ENCODE measurements around the gene NFATC4. TPM values are rescaled to one million over a fixed set of nuclear protein-coding genes. Genes with fewer than 3 reads are reported as not detected.

The NFATC4 gene
- total and polyA plus RNA-seq, 2 of the 4 experiments (the other 2 are of a cell fraction) = 15.6 to 35.8 TPM

DNA sequence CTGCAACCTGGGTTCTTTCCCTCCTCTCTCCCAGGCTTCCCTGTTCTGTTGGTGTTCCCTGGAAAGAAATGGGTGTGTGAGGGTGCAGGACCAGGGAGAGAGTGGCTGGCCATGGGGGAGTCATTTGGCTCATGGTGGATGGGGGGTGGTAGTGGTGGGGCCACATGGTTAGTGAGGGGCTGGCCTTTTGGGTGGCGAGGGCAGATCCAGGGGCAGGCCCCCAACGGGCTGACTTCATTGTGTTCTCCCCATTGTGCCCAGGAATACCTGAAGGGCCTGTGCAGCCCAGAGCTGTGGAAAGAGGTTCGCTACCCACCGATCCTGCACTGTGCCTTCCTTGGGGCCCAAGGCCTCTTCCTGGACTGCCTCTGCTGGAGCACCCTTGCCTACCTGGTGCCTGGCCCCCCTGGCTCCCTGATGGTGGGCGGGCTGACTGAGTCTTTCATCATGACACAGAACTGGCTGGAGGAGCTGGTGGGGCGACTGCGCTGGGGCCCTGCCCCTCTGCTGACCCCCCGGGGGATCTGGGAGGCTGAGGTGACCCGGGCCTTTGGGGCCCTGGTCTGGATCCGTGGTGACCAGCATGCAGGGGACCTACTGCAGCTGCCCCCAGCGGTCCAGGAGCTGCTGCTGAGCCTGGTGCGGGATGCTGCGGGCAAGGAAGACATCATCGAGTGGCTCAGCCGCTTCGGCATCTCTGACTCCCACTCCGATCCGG lies 39.8 kb downstream of the NFATC4 start:
- no peak for ATAC-seq (ENCODE audit: low read depth)
- no peak overlapping the region for H2BK120ac ChIP-seq (ENCODE audit: low read depth, low read length)
- in situ Hi-C loops (cut with MboI; ENCODE audit: low sequenced_read_pairs) = no loop called here
- WGBS, 2 experiments (ENCODE audit: extremely low coverage in 2 of 2, insufficient read length in 1 of 2) = 90% methylated on average over 8 of the region's 18 CpGs; no CpG with 5 or more reads in 1 of the 2 experiments
- H3K4ac ChIP-seq (ENCODE audit: low read depth, low read length) = no peak overlapping the region
- H4K8ac ChIP-seq (ENCODE audit: low read depth in 2 of 2, low read length in 2 of 2) = no peak overlapping the region
- intact Hi-C loops (cut with micrococcal nuclease) = no loop called here
- no peak overlapping the region for H3K27ac ChIP-seq (ENCODE audit: insufficient read depth, low read length)
- no peaks in the 10 kb centered on the region for H3K27me3 ChIP-seq (ENCODE audit: control insufficient read depth, insufficient read depth, low read length)
- H3K4me2 ChIP-seq (ENCODE audit: low read depth, low read length) = no peak overlapping the region
- no peak overlapping the region for H2AK9ac ChIP-seq (replicated peaks; ENCODE audit: low read depth, low read length, poor library complexity)
- H3K18ac ChIP-seq (ENCODE audit: low read depth, low read length) = no peak overlapping the region
- no peak overlapping the region for H3K4me3 ChIP-seq (ENCODE audit: insufficient read depth, low read depth, low read length)
- TF ChIP-seq MXI1 (IDR thresholded peaks at IDR 0.05; ENCODE audit: borderline replicate concordance, low read depth, low read length) (no peak), FOS (IDR thresholded peaks at IDR 0.05; ENCODE audit: low read depth, low read length) (no peak), RAD21 (IDR thresholded peaks at IDR 0.05; ENCODE audit: low read length) (no peak), CHD1 (IDR thresholded peaks at IDR 0.05; ENCODE audit: low read depth, low read length) (no peak), MAZ (IDR thresholded peaks at IDR 0.05; ENCODE audit: borderline replicate concordance, low read depth, low read length) (no peak)
- TF ChIP-seq, protein P1, sequence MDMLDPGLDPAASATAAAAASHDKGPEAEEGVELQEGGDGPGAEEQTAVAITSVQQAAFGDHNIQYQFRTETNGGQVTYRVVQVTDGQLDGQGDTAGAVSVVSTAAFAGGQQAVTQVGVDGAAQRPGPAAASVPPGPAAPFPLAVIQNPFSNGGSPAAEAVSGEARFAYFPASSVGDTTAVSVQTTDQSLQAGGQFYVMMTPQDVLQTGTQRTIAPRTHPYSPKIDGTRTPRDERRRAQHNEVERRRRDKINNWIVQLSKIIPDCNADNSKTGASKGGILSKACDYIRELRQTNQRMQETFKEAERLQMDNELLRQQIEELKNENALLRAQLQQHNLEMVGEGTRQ (IDR thresholded peaks at IDR 0.05; ENCODE audit: low read depth, low read length) = no peak
- H2AFZ ChIP-seq (replicated peaks; ENCODE audit: low read length, poor library complexity) = no peak overlapping the region
- H3K9ac ChIP-seq (ENCODE audit: low read depth, low read length) = no peak overlapping the region
- H4K91ac ChIP-seq (ENCODE audit: insufficient read depth, low read depth, low read length) = no peak overlapping the region
- no peak overlapping the region for H2BK5ac ChIP-seq (ENCODE audit: low read depth, low read length, poor library complexity, severe bottlenecking)
- H4K20me1 ChIP-seq (ENCODE audit: insufficient read depth, low read length) = 0 out of 2 replicates have a peak, but pooled peaks cover 3% of the 10 kb centered on the region
- H4K5ac ChIP-seq (ENCODE audit: low read depth, low read length) = no peak overlapping the region
- H3K56ac ChIP-seq (ENCODE audit: extremely low read depth, insufficient read depth, low read length) = no peak overlapping the region
- peaks cover 0 to 5% of the 10 kb centered on the region in 2 experiments; a peak in 1 of 4 replicates for H3K79me1 ChIP-seq (ENCODE audit: low read depth in 1 of 2, low read length in 2 of 2)
- H2BK20ac ChIP-seq (ENCODE audit: low read depth, low read length) = no peak overlapping the region
- no peaks in the 10 kb centered on the region for H3K9me3 ChIP-seq (ENCODE audit: control insufficient read depth, insufficient read depth, low read length)
- peaks cover 6% of the 10 kb centered on the region; the same call in 1 of the 2 replicates for H3K9me1 ChIP-seq (ENCODE audit: insufficient read depth, low read length)
- no peak overlapping the region for H2BK15ac ChIP-seq (ENCODE audit: low read depth, low read length)
- H3K23ac ChIP-seq (ENCODE audit: low read depth, low read length) = no peak overlapping the region
- H2AK5ac ChIP-seq (ENCODE audit: low read depth, low read length) = no peak overlapping the region
- dilution Hi-C loops (cut with HindIII; ENCODE audit: low sequenced_read_pairs, unreplicated experiment) = no loop called here
- CTCF ChIA-PET = interaction anchor here (1.3 to 3.2 kb wide), 2 partner anchors 42 to 74 kb away, joined by 5 to 9 read pairs; no protein-coding TSS in a partner anchor
- no peak for DNase-seq
- peaks cover 3% of the 10 kb centered on the region; the same call in 1 of the 2 replicates for H3K4me1 ChIP-seq (ENCODE audit: control insufficient read depth, insufficient read depth, low read length)
- POLR2A ChIA-PET (ENCODE audit: unreplicated experiment) = no interaction called here
- BruUV-seq (replicated peaks) = no TSS peak
- H3K36me3 ChIP-seq (ENCODE audit: control insufficient read depth, insufficient read depth, low read length) = peaks cover 27% of the 10 kb centered on the region; the same call in 1 of the 2 replicates
- H3K14ac ChIP-seq (replicated peaks; ENCODE audit: low read depth, low read length) = no peak overlapping the region

Data from IMR-90 (cell line).